ENCODE results near the gene BCKDK. TPM values are rescaled to one million over a fixed set of nuclear protein-coding genes. Genes with fewer than 3 reads are reported as not detected.

The BCKDK gene
- total and polyA plus RNA-seq, 2 of the 13 experiments (the other 11 are each of a cell fraction or from before 2014, with no cell fraction given) = 24.9 to 42.6 TPM

DNA sequence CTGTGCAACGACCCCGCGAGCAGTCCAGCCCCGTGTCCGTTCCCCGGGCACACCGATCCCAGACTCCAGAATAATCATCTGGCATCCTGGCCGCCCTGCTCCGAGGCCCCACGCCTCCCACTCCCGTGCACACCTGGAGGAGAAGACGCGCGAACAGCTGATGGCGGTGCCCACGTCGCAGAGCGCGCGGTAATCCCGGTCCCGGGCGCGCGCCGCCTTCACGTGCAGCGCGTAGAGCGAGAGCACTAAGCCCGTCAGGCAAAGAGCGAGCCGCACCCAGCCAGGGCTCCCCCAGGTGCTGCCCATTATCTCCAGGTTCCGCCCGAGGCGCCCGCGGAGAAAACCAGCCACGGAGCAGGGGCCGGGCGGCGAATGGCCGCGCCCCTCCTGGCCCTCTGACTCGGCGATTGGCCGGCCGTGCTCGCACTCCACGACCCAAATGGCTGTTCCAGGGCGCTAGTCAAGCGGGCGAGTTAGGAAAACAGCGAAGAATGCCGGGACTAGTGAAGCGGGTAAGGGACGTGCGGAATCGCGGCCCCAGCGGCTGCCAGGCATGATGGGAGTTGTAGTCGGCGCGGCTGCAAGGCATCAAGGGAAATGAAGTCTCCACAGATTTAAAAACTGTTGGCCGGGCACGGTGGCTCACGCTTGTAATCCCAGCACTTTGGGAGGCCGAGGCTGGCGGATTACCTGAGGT lies 13.6 kb upstream of the BCKDK start, which contains the start of gene VKORC1 (continued):
- no peak for TF ChIP-seq HHEX (CRISPR knock-in tag; IDR thresholded peaks at IDR 0.05)
- TF ChIP-seq ZNF225 (CRISPR knock-in tag; IDR thresholded peaks at IDR 0.05) = peak; percentile 90
- no peak for TF ChIP-seq ZEB1 (IDR thresholded peaks at IDR 0.05; ENCODE audit: insufficient replicate concordance, low read depth)
- TF ChIP-seq ZNF235 (CRISPR knock-in tag; IDR thresholded peaks at IDR 0.05; ENCODE audit: borderline replicate concordance) = peak; percentile 95; the same call in 1 of the 2 replicates
- TF ChIP-seq CHCHD3 (CRISPR knock-in tag; IDR thresholded peaks at IDR 0.05) = 0 out of 2 replicates have a peak, but pooled peaks have one; percentile 64
- no peak; the same call in 1 of the 2 replicates for TF ChIP-seq ZNF232 (CRISPR knock-in tag; IDR thresholded peaks at IDR 0.05; ENCODE audit: borderline replicate concordance)
- TF ChIP-seq ZKSCAN1 (IDR thresholded peaks at IDR 0.05; ENCODE audit: low read length) = no peak
- TF ChIP-seq MZF1 (CRISPR knock-in tag; IDR thresholded peaks at IDR 0.05; ENCODE audit: borderline replicate concordance) = no peak
- no peak for TF ChIP-seq ATF1 (CRISPR knock-in tag; IDR thresholded peaks at IDR 0.05)
- no peak for TF ChIP-seq ZFP37 (CRISPR knock-in tag; IDR thresholded peaks at IDR 0.05; ENCODE audit: borderline replicate concordance)
- 0 out of 2 replicates have a peak, but pooled peaks have one; percentile 27 for TF ChIP-seq ZNF616 (CRISPR knock-in tag; IDR thresholded peaks at IDR 0.05; ENCODE audit: low read depth)
- TF ChIP-seq SMC3 (IDR thresholded peaks at IDR 0.05; ENCODE audit: low read length) = no peak
- no peak for TF ChIP-seq FIP1L1 (IDR thresholded peaks at IDR 0.05; ENCODE audit: borderline replicate concordance, insufficient read depth, low read depth, low read length)
- TF ChIP-seq SMAD1 (CRISPR knock-in tag; IDR thresholded peaks at IDR 0.05; ENCODE audit: borderline replicate concordance, low read depth) = peak; percentile 54; the same call in 1 of the 2 replicates
- TF ChIP-seq MYNN (CRISPR knock-in tag; IDR thresholded peaks at IDR 0.05; ENCODE audit: low read depth) = 0 out of 2 replicates have a peak, but pooled peaks have one; percentile 31
- TF ChIP-seq, protein P1, sequence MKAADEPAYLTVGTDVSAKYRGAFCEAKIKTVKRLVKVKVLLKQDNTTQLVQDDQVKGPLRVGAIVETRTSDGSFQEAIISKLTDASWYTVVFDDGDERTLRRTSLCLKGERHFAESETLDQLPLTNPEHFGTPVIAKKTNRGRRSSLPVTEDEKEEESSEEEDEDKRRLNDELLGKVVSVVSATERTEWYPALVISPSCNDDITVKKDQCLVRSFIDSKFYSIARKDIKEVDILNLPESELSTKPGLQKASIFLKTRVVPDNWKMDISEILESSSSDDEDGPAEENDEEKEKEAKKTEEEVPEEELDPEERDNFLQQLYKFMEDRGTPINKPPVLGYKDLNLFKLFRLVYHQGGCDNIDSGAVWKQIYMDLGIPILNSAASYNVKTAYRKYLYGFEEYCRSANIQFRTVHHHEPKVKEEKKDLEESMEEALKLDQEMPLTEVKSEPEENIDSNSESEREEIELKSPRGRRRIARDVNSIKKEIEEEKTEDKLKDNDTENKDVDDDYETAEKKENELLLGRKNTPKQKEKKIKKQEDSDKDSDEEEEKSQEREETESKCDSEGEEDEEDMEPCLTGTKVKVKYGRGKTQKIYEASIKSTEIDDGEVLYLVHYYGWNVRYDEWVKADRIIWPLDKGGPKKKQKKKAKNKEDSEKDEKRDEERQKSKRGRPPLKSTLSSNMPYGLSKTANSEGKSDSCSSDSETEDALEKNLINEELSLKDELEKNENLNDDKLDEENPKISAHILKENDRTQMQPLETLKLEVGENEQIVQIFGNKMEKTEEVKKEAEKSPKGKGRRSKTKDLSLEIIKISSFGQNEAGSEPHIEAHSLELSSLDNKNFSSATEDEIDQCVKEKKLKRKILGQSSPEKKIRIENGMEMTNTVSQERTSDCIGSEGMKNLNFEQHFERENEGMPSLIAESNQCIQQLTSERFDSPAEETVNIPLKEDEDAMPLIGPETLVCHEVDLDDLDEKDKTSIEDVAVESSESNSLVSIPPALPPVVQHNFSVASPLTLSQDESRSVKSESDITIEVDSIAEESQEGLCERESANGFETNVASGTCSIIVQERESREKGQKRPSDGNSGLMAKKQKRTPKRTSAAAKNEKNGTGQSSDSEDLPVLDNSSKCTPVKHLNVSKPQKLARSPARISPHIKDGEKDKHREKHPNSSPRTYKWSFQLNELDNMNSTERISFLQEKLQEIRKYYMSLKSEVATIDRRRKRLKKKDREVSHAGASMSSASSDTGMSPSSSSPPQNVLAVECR (CRISPR knock-in tag; IDR thresholded peaks at IDR 0.05; ENCODE audit: borderline replicate concordance) = peak; percentile 93; the same call in 1 of the 2 replicates
- no peak for TF ChIP-seq PAWR (CRISPR knock-in tag; IDR thresholded peaks at IDR 0.05; ENCODE audit: borderline replicate concordance)
- TF ChIP-seq, protein P2, sequence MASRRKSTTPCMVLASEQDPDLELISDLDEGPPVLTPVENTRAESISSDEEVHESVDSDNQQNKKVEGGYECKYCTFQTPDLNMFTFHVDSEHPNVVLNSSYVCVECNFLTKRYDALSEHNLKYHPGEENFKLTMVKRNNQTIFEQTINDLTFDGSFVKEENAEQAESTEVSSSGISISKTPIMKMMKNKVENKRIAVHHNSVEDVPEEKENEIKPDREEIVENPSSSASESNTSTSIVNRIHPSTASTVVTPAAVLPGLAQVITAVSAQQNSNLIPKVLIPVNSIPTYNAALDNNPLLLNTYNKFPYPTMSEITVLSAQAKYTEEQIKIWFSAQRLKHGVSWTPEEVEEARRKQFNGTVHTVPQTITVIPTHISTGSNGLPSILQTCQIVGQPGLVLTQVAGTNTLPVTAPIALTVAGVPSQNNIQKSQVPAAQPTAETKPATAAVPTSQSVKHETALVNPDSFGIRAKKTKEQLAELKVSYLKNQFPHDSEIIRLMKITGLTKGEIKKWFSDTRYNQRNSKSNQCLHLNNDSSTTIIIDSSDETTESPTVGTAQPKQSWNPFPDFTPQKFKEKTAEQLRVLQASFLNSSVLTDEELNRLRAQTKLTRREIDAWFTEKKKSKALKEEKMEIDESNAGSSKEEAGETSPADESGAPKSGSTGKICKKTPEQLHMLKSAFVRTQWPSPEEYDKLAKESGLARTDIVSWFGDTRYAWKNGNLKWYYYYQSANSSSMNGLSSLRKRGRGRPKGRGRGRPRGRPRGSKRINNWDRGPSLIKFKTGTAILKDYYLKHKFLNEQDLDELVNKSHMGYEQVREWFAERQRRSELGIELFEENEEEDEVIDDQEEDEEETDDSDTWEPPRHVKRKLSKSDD (CRISPR knock-in tag; IDR thresholded peaks at IDR 0.05; ENCODE audit: low read depth) = no peak; the same call in 1 of the 2 replicates
- TF ChIP-seq, protein P3, sequence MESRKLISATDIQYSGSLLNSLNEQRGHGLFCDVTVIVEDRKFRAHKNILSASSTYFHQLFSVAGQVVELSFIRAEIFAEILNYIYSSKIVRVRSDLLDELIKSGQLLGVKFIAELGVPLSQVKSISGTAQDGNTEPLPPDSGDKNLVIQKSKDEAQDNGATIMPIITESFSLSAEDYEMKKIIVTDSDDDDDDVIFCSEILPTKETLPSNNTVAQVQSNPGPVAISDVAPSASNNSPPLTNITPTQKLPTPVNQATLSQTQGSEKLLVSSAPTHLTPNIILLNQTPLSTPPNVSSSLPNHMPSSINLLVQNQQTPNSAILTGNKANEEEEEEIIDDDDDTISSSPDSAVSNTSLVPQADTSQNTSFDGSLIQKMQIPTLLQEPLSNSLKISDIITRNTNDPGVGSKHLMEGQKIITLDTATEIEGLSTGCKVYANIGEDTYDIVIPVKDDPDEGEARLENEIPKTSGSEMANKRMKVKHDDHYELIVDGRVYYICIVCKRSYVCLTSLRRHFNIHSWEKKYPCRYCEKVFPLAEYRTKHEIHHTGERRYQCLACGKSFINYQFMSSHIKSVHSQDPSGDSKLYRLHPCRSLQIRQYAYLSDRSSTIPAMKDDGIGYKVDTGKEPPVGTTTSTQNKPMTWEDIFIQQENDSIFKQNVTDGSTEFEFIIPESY (CRISPR knock-in tag; IDR thresholded peaks at IDR 0.05) = no peak
- no peak for TF ChIP-seq SMYD3 (CRISPR knock-in tag; IDR thresholded peaks at IDR 0.05)
- no peak for TF ChIP-seq HNRNPK (IDR thresholded peaks at IDR 0.05; ENCODE audit: low read depth, low read length, poor library complexity, severe bottlenecking)
